Left hindlimb (tissue), 1 donor: ENCODE data around the gene P2RY1.
A peak's percentile ranks its signal among the peaks of the same experiment; 100 is the strongest.
"Not testable (repeated sequence)": the region's sequence is repeated elsewhere in the genome, so short reads cannot be mapped to it uniquely, and the experiment has no call there.

ENCODE experiments used
- DNase-seq: peaks from one replicate; pipeline ENCODE4 v3.0.0-alpha.2; 2018

The P2RY1 gene

DNA sequence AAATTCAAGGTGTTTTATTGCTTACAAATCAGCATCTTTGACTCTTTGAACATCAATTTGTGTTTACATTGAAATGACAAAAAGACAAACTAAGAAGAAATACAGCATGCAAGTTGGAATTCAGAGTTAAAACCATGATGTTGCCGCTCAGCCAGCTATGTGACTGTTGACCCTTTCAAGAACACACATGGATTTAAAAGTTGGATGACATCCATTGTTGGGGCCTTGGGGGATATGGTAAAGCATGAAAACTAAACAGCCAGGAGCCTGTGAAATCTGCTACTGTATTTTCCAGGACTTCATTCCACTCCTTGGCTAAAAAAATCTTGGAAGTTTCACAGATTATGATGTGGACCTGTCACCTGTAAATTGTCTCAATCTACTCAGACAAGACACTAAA is 4.6 kb downstream of the P2RY1 start:
- DNase-seq: no peak

DNA sequence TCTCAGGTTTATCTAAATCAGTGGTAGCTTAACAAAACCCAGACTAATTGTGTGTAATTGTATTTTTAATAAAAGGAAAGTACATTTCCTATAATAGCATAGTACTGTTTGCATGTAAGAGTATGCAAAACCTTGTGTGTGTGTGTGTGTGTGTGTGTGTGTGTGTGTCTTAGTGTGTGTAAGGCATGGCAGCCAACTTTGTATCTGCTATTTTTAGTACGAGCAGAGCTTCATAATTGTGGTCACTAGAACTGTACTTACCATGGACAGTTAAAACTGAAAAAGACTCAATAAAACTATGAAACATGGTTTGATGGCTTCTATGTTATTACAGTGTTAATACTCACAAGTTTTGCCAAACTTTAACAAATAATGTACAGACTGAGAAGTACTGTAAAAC is 6.2 kb downstream of the P2RY1 start:
- no peak for DNase-seq

DNA sequence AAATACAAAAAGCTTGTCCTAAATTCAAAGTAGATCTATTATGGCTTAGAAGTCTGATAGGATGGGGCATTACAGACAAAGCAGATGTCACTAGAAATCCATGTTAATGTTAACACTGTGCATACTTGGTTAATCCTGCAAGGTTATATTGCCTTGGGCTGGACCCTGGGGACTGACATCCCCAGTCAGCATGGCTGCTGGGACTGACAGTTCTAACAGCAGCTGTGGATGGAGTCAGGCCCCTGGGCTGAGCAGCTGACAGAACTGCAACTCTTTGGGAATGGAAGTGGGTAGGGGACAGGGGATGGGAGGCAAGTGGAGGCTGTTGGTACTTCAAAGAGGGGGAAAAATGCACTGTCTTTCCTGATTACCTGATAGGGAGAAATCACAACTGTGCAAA is 7.5 kb downstream of the P2RY1 start:
- DNase-seq: peak; percentile 33

DNA sequence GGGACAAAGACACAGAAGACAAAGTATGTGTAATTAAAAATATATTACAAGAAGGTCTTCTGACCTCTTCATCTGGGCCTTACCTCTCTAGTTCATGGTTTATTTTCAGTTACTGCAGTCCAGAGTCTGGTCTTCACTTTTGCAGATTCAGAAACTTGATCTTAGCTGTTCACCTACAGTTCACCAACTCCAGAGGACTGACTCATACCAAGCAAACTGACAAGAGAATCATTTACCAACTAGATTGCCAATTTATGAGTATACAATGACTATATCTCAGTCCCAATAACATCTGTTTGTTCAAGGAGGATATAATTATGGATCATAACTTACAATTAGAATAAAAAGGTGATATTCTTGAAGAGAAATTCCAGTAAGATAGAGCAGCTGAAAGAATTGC is 9.0 kb downstream of the P2RY1 start:
- no peak for DNase-seq

DNA sequence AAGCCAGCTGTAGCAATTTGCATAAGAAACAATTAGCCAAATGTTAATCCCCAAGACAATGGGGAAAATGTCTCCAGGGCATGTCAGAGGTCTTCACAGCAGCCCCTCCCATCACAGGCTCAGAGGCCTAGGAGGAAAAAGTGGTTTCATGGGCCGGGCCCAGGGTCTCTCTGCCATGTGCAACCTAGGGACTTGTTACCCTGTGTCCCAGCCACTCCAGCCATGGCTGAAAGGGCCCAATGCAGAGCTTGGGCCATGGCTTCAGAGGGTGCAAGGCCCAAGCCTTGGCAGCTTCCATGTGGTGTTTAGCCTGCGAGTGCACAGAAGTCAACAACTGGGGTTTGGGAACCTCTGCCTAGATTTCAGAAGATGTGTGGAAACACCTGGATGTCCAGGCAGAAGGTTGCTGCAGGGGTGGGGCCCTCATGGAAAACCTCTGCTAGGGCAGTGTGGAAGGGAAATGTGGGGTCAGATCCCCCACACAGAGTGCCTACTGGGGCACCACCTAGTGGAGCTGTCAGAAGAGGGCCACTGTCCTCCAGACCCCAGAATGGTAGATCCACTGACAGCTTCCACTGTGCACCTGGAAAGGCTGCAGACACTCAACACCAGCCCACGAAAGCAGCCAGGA is 11.8 kb downstream of the P2RY1 start:
- DNase-seq: not testable (repeated sequence)

DNA sequence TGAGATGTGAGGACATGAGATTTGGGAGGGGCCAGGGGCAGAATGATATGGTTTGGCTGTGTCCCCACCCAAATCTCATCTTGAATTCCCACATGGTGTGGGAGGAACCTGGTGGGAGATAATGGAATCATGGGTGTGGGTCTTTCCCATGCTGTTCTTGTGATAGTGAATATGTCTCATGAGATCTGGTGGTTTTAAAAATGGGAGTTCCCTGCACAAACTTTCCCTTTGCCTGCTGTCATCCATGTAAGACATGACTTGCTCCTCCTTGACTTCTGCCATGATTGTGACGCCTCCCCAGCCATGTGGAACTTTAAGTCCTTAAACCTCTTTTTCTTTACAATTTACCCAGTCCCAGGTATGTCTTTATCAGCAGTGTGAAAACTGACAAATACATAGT is 12.7 kb downstream of the P2RY1 start:
- DNase-seq: not testable (repeated sequence)

DNA sequence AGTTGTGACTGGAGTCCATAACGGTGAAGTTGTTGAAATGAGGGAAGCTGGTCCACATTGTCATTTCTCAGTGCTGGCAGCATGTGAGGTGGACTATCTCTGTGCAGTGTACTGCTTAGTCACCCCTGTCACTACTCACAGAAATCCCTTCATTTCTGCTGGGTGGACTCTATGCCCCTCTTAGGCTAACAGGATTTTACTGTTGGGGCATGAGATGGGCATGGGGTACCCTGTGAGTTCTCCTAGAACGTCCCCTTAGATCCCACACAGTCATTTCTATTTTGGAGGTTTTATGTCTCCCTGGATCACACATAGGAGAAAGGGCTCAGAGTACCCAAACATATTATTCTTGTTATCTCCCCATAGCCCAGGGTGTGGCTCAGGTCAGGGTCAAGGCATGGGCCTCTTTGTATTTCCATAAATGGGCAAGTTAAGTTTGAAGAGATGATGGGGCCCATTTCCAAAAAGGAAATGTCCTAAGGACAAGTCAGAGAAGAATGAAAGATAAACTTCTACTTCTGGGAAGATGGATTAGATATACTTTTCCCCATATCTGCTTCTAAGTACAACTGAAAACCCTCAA is 15.2 kb downstream of the P2RY1 start:
- no peak for DNase-seq

DNA sequence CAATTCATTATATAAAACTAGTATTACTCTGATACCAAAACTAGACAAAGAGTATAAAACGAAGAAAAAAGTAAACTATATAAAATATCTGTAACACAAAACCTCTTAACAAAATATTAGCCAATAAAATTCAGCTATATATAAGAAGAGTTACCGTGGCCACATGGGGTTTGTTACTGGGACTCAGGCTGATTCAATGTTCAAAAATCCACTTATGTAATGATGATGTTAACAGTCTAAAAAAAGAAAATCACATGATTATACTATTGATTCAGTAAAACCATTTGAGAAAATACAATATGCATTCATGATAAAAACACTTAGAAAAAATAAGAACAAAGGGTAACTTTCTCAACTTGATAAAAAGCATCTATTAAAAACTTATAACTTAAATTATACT is 18.3 kb downstream of the P2RY1 start:
- DNase-seq: no peak

DNA sequence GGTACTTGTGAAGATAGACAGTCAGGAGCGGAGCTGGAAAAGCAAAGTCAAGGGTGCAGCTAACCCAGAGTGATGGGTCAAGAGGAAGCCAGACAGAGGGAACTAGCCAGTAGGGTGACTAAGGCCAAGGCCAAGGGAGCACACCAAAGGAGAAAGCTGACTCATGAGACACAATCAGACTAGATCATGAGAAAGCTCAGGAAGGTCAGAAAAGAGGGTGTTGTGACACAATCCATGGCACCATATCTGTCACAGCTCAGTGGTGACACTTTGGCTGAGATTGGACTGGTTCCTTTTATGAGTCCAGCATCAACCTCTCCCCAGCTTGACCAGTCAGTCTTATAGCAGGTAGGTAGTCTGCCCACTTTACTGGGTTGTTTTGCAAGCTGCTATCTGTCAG is 22.2 kb downstream of the P2RY1 start:
- DNase-seq: no peak

DNA sequence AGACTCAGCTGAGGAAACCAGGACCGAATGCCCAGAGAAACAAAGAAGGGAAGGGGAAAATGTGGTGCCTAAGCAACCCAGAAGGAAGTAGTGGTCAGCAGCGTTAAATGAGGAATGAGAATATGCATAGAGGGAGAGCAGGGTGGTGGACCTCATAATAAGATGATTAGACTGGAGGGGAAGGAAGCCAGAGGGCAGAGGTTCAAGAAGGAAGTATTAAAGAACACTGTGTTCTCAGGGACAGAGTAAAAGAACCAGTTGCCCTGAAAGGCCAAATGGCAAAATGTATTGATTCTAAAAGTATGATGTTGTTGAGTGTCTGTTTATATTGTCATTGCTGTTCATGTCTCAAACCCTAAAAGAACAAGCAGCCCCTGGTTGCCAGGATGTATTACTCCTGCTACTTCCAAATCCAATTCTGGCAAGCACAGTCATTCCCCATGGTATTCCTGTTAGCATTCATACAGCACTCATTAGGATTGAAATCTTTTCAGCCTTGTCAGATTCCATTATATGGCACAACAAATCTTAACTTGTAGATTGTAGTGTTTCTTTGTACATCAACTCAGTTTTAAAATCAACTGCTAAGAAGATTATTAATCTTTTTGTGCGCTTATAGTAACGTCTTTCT is 23.4 kb downstream of the P2RY1 start:
- DNase-seq: no peak

DNA sequence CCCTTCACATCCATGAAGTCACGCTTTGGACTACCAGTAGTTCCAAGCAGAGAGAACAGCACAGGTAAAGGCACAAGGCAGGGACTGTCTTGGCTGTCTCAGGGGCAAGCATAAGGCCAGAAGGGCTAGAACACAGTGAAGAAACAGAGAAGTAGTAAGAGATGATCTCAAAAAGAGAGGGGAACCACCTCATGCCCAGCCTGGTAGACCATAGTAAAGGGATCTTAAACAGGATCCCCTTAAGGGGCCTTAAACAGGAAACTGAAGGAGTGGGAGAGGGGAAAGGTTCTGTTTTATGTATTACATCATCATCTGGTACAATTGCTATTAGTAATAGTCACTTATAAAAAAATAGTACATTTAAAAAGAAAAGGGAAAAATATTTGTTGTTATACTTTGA is 25.8 kb downstream of the P2RY1 start:
- DNase-seq: no peak

DNA sequence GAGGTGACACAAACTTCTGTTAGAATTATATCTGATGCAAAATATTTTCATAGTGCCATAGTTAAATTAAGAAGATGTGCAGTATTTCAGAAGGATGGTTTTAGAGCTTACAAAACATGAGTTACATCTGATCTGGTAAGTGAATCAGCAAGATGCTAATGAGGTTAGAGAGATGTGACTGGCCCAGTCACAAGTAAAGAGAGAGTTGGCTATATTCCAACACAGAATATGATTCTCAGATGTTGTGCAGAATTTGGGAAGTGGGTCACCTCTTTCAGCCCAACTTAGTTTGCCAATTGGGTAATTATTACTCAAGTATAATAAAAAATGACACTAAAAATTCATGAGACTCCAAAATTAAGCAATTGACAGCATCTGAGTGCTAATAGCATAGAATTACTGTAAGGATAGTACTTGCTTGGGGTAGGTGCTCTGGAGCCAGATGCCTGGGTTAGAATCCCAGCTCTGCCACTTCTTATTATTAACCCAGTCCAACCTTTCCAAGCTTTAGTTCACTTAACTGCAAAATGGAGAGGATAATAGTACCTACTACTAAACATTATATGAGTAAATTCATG is 30.8 kb downstream of the P2RY1 start:
- DNase-seq: no peak

DNA sequence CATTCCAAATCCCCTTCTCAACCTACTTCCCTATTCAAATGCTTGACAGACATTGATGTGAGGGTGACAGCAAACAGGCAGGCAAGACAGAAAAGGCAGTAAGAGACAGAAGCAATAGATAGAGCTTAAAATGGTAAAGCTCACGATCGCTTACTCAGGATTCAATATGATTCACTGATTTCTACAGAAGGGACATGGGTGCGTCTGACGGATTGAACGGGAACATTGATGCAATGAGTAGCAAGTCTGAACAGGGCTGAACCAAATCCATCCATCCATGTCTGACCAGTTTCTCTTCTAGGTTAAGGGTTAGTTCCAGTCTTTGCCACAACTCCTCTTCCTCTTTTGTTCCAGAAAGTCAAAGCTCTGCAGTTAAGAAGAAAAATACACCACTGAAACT is 35.1 kb downstream of the P2RY1 start:
- DNase-seq: no peak

DNA sequence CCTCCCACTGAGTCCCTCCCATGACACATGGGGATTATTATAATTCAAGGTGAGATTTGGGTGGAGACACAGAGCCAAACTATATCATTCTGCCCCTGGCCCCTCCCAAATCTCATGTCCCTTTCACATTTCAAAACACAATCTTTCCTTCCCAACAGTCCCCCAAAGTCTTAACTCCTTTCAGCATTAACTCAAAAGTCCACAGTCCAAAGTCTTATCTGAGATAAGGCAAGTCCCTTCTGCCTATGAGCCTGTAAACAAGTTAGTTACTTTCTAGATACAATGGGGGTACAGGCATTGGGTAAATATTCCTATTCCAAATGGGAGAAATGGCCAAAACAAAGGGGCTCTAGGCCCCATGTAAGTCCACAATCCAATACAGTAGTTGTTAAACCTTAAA is 38.4 kb downstream of the P2RY1 start:
- not testable (repeated sequence) for DNase-seq

DNA sequence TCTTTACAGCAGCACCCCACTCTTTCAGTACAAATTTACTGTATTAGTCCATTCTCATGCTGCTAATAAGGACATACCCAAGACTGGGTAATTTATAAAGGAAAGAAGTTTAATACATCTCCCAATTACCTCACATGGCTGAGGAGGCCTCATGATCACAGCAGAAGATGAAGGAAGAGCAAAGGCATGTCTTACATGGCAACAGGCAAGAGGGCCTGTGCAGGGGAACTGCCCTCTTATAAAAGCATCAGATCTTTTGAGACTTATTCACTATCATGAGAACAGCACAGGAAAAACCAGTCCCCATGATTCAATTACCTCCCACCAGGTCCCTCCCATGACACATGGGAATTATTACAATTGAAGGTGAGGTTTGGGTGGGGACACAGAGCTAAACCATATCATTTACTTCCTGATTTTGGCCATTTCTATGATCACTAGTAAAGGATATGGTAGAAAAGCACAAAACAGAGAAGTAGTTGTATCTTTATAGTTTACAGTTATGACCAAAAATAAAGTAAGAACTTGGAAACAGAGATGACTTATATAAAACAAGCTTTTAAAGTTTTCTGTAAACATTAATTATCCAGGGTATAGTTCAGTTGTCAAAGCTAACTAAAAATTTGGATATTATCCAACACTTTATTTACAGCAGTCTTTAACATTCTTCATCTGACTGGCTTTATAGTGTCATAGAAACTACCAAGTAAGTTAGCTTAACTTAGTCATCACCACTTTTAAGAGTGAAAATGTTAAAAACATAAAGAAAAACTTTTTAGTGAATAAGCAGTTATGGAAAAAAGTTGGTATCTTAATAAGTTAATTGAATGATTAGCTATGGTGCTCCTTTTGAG is 40.2 kb downstream of the P2RY1 start:
- DNase-seq: no peak

DNA sequence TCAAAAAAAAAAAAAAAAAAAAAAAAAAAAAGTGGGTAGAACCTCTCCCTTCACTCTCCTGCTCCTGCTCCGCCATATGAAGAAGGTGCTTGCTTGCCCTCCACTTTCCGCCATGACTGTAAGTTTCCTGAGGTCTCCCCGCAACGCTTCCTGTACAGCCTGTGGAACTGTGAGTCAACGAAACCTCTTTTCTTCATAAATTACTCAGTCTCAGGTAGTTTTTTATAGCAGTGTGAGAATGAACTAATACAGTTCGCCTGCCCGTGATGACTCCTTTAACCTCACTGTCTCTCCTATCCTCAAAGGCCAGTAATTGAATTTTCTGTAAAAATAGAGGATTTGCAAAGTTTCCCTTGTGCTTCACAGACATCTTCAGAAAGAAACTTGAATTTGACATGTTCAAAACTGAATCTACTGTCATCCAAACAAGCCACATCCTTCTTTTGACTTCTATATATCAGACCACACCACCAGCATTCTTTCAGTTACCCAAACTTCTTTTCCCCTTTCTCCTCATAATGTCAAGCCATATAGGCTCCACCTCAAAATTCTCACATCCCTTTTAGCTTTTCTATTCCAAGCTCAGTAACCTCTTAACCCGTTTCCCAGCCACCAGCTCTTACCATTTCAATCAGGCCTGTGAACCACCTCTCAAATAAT is 44.3 kb downstream of the P2RY1 start:
- DNase-seq: no peak

DNA sequence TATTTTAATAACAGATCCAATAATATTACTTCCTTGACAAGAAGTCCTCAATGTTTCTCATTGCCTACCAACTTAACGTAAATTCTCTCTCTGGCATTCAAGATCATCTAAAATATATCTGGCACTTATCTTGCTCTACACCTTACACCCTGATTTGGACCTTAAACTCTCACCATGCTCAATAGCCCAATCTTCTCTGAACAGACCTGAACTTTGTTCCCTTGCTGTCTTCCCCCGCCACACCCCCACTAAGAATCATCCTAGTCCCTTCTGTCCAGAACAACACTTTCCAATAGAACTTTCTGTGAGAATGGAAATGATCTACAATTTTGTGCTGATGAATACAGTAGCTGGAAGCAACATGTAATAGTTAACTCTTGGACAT is 44.9 kb downstream of the P2RY1 start:
- no peak for DNase-seq

DNA sequence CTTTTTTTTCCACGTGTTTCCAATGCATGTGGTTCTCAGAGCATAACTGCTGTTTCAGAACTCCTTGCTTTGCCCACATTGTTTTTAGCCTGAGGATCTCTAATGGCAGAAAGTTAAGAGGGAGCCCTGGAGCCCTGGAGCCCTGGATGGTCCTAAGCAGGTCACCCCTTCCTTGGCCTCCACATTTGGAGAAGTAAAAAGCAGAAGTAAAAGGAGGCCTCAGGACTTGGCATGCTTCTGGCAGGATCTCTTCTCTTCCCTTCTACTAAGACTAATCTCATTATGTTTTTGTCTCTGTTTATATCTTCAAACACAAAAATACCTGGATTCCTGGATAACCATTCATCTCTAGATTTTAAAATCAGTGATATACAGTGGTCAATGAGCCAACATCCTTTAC is 50.1 kb downstream of the P2RY1 start:
- DNase-seq: no peak
